CD4-positive, alpha-beta T cell treated with Interleukin-17A for 4 hours (primary cell): ENCODE data around the gene BBC3.
"Not testable (repeated sequence)": the region's sequence is repeated elsewhere in the genome, so short reads cannot be mapped to it uniquely, and the experiment has no call there.

Experiments used
- DNase-seq: peaks from one replicate; pipeline ENCODE4 v3.0.0-alpha.2; 2020; ENCODE audit warnings: mixed read lengths

The BBC3 gene, protein sequence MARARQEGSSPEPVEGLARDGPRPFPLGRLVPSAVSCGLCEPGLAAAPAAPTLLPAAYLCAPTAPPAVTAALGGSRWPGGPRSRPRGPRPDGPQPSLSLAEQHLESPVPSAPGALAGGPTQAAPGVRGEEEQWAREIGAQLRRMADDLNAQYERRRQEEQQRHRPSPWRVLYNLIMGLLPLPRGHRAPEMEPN

DNA sequence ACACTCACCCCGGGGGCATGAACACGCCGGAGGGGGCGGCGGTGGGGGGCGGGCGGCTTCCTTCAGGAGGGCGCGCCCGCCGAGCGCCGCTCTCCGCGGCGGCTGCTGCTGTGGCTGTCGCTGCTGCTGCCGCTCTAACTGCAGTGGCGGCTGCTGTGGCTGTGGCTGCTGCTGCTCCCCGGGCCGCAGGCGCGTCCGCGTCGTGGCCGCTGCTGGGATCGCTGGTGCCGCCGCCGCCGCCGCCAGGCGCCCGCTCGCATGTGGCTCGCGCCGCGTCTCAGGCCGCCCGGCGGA is at the start of gene BBC3:
BBC3 (minus strand) TSS at position 279 of the 294 bp plus-strand sequence. CDS start 2,768 bp downstream, outside the sequence.
- no peak for DNase-seq

DNA sequence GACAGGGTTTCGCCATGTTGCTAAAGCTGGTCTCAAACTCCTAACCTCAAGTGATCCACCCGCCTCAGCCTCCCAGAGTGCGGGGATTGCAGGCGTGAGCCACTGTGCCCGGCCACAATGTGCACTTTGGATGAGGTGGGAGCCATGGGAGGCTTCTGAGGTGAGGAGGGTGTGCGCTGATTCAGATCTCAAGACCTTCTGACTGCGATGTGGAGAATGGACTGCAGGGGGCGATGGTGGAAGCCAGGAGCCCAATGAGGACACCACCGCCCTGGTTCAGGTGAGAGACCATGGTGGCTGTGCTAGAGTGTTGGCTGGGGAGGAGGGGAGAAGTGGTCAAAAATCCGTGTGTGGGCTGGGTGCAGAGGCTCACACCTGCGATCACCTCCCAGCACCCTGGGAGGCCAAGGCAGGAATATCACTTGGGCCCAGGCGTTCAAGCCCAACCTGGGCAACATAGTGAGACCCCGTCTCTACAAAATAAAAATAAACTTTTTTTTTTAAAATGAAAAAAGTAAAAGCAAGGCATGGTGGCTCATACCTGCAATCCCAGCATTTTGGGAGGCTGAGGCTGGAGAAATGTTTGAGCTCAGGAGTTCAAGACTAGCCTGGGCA is 49.3 kb upstream of the BBC3 start:
- peak; percentile 65 for DNase-seq

DNA sequence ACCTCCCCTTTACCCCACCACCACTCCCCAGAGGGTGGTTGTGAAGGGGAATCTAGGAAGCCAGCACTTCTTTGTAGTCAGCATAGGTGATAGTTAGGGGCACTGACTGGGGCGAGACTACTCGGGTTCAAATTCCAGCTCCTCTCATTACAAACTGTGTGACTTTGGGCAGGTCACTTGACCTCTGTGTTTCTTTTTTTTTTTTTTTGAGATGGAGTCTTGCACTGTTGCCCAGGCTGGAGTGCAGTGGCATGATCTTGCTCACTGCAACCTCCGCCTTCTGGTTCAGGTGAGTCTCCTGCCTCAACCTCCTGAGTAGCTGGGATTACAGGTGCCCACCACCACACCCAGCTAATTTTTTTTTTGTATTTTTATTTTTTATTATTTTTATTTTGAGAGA is 45.5 kb upstream of the BBC3 start:
- not testable (repeated sequence) for DNase-seq

DNA sequence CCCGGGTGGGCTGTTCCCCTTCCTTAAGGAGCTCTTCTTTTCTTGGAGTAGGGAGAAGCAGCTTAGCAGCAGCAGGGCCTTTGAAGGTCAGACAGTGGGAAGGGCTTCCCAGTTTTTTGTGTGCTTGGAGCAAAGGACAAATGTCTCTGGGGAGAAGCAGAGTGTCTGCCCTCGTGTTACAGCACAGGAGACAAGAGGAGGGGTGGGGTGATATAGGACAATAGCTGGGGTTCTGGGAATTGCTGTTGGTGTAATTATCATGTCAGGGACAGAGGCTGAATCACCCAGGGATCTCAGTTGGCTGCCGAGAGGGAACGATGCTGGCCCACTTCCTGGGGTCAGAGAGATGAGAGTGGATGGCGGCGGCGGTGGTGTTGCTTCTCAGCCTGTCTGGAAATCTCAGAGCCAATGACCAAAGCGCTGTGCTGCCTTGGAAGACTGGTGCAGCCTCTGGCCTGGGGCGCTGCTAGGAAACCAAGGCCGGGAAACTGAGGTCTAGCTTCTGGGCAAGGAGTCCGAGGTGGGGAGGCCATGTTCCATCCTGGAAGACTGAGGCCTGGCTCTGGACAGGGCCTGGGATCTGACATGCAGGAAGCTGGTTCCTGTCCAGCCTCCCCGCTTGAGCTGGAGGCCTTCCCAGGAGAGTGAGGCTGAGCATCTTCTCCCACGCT is 44.9 kb upstream of the BBC3 start:
- no peak for DNase-seq

DNA sequence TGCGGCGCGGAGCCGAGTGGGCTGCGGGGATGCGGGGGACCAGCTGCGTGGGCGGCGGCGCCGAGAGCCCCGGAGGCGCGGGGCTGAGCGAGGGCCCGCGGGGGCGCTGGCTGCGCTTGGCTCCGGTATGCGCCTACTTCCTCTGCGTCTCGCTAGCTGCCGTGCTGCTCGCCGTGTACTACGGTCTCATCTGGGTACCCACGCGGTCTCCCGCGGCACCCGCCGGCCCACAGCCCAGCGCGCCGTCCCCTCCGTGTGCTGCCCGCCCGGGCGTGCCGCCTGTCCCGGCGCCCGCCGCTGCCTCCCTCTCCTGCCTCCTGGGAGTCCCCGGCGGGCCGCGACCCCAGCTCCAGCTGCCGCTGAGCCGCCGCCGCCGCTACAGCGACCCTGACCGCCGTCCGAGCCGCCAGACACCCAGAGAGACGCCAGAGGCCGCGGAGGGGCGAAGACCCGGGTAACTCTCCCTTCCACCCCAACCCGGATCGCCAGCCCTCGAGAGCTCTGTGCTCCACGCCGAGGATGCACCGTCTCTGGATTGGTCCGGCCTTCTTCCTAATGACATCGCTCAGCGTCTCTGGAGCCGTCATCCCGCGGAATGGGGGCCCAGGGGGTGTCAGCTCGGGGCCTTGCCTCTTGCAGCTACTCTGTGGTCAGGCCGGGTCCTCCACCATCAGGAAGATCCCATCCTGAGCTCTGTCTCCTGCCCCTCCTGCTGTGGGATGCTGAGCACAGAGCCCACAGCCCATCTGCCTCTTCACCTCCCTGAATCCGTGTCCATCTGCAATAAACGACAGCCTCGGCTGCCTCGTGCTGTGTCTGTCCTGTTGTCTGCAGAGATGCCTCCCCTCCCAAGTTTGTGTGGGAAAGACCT is 44.1 kb upstream of the BBC3 start:
- peak; percentile 16 for DNase-seq

DNA sequence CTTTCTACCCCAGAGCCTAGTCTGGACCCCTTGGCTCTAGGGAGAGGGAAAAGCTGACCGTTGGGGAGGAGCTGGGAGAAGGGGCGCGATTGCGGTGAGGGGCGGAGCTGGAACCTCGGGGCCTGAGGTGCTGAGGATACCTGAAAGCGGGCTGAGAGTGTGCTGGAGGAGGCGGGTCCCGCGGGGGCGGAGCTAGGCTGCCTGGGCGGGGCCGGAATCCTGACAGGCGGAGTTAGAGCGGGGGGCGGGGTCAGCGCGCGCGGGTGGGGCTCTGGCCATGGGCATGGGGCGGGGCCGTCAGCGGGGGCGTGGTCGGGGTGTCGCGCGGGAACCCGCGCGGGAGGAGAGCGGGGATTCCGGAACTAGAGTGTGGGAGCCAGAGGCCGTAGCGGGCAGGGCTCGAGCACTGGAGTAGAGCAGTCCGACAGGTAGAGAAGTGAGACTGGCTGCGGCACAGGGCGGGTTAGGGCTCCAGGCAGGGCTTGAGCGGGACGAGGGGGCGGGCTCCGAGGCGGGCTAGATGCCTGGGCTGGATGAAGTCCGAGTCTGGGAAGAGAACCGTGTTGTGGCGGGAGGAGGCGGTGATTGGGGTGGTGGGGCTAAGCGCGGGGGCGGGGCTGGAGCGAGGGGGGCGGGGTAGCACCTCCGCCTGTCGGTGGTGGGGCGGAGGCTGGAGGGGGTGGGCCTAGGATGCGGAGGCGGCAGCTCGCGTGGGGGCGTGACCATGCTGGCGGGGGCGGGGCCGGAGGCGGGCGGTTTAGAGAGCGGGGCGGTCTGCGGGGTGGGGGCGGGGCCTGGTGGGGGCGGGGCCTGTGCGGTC is 43.3 kb upstream of the BBC3 start, which contains the start of gene INAFM1:
INAFM1 (plus strand) TSS at position 815 of the 820 bp plus-strand sequence. CDS start 35 bp downstream, outside the sequence.
- DNase-seq, result peak; percentile 100

DNA sequence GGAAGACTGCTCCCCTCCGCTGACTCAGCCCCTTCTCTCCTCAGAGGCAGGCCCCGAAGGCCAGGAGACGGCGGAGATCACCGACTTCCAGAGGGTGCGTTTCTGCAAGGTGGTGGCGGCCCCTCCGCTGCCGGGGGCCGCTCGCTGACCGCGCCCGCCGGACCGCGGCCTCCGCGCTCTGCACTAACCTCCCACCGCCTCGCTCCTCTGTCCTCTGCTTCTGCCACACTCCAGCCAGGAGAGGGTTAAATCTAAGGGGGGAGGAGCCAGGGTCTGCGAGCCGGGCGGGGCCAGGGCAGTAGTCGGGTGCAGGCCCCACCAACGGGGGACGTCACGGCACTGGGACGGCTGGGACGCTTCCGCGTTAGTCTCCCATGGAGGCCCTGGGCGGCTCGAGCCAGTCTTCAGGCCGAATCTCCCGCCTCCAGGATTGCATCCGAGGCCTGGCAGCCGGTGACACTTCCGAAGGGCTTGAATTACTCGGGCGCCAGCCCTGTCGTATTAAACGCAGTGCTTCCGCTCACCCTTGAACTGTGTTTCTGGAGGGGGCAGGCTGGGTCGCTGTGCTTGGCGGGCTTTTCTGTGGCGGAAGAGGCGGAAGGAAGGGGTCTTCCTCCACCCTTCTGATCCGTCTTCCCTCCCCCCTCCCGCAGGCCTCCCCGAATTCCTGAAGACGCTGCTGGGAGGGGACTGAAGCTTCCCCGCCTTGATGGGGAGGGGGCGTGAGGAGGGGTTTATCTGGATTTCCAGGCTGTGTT is 42.5 kb upstream of the BBC3 start:
- peak; percentile 92 for DNase-seq

DNA sequence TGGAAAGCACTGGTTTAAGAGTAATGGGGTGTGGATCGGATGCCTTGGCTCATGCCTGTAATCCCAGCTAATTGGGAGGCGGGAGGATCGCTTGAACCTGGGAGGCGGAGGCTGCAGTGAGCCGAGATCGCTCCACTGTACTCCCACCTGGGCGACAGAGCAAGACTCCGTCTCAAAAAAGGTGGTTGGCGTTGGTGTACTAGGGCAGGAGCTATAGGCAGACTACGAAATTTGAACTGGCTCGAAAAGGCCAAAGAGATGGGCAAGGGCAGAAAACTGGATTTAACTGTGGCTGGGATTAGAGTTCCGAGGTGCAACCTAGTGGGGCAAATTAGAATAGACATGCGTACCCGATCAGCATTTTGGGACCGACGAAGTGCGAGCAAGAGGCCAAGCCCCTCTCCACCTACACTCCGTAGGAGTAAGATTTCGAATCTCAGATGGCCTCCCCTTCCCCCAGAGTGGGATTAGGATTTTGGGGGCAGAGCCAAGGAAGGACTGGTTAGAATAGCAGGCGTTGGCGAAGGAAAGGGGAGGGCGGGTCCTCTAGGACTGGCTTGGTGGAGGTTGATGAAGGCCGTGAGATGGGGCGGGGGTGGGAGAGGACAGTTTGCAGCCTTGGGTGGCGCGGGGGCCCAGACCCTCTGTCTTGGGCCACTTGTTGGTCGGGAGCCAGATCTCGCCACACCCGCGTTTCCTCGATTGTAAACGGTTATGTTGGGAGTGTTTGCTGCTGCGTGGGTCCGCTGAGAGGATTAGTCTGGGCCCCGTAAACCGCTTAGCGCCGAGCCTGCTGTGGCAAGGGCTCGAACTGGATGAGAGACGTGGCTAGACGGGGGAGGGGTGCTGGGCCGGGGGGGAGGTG is 41.7 kb upstream of the BBC3 start:
- peak; percentile 78 for DNase-seq

DNA sequence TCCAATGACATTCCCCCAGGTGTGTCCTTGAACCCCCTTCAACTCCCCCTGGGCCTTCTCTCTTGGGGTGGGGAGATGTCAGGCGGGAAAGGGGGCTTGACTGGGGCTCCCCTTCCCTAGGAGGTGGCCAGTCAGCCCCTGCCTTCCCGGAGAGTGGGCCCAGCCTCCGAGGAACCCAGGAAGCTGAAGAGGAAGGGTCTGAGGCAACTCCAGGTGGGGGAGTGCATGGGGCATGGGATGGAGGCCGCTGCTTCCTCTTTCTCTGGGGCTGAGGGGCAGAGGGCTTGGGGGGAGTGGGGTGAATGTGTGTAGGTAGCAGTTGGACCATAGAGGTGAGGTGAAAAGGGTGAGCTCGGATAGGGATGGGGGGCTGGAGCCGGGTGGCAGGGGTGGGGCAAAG is 41.0 kb upstream of the BBC3 start:
- no peak for DNase-seq

DNA sequence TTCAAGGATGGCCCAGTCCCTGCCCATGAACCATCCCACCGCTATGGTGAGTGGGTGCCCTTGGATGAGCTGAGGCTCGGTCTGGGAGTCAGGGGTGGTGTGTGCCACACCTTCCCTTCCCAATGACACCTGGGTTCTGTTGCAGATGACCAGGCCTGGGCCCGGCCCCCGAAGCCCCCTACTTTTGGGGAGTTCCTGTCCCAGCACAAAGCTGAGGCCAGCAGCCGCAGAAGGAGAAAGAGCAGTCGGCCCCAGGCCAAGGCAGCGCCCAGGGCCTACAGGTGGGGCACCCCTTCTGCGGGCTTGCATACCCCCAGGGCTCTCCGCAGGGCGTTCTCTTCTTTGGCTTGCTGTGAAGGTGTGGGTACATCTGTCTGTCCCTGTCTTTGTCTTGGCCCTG is 39.4 kb upstream of the BBC3 start:
- DNase-seq, result no peak

DNA sequence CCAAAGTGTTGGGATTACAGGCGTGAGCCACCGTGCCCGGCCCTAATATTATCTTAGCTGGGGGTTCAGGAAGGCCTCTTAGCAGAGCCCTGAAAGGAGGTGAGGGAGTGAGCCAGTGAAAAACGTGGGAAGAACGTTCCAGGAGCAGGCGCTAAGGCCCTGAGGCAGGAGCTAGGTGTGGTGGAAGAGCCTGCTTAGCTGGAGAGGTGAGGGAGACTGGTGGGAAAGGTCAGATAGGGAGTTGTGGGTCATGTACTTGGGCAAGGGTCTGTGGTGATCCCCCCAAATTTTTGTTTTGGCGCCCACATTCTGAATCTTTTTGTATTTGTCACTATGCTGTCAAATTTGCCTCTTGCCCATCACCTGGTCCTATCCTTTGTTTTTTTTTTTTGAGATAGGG is 38.6 kb upstream of the BBC3 start:
- no peak for DNase-seq

DNA sequence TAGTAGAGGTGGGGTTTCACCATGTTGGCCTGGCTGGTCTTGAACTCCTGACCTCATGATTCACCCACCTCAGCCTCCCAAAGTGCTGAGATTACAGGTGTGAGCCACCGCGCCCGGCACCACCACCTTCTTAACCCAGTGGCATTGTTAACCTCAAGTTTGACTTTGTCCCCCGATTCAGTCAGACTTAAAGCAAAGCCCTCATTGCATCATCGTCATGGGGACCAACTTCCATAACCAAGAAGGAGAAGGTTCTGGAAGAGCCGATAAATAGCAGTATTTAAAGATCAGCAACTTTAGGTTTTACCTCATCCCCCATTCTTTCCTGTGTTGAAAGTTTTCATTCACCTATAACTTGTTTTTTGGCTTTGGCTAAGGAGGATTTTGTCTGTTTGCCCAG is 37.0 kb upstream of the BBC3 start:
- no peak for DNase-seq

DNA sequence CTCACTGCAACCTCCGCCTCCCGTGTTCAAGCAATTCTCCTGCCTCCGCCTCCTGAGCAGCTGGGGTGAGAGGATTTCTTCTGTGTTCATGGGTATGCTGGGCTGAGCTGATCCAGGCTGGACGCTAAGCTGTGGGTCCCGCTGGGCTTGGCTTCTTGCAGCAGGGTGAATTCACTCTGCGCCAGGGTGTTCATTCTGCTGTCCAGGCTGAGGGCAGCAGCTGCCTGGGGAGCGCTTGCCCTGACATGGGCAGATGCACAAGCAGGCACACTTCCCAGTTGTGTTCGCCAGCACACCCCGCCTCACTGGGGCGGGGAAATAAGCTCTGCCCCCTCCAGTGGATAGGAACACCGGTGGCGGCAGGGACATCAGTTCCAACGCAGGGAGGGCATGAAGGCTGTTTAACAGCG is 36.4 kb upstream of the BBC3 start:
- DNase-seq, result no peak

DNA sequence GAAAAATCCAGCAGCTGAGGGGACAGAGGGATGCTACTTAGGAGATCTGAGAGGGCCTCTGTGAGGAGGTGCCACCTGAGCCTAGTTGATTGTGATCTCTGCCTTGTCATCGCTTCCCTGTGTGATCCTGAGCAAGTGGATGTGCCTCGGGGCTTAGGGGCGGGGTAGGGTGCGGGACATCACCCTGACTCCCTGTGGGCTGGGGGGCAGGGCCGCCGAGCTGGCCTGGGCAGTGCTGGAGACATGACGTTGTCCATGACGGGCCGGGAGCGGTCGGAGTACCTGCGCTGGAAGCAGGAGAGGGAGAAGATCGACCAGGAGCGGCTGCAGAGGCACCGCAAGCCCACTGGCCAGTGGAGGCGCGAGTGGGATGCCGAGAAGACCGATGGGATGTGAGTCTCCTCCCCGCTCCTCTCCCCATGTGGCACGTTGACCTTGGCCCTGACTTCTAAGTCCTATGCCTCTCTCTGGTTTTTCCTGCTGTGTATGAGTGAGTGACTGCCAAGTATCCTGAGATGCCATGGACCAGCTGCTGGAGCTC is 35.5 kb upstream of the BBC3 start:
- DNase-seq, result no peak

DNA sequence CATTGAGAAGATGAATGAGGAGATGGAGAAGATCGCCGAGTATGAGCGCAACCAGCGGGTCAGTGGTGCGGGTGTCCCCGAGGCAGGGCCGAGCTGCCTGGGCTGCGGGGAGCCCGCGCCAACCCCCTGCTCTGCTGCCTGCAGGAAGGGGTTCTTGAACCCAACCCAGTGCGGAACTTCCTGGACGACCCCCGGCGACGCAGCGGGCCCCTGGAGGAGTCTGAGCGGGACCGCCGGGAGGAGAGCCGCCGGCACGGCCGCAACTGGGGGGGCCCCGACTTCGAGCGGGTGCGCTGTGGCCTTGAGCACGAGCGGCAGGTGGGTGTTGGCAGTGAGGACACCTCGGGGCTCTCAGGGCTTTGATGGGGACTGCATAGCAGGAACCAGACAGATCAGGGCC is 33.6 kb upstream of the BBC3 start:
- no peak for DNase-seq

DNA sequence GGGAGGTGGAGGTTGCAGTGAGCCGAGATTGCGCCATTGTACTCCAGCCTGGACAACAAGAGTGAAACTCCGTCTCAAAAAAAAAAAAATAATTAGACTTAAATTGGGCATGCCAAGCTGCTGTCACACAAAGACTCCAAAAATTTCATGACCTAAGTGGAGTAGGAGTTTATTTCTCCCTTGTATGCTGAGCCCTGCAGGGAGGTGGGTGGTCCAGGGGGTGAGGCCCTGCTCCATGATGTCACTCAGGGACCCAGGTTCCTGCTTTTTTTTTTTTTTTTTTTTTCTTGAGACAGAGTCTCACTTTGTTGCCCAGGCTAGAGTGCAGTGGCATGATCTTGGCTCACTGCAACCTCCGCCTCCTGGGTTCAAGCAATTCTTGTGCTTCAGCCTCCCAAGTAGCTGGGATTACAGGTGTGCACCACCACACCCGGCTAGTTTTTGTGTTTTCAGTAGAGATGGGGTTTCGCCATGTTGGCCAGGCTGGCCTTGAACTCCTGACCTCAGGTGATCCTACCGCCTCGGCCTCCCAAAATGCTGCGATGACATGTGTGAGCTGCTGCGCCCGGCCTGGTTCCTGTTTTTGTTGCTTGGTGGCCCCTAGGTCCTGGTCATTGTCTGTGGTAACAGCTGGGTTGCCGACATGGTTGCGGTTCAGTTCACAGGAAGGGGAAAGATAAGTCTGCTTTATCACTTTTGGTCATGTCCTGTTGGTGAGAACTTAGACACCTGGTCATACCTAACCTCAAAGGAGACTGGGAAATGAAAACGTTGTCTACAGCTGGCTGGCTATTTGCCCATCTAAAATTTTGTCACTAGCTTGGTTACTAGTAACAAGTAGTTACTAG is 31.2 kb upstream of the BBC3 start:
- not testable (repeated sequence) for DNase-seq

DNA sequence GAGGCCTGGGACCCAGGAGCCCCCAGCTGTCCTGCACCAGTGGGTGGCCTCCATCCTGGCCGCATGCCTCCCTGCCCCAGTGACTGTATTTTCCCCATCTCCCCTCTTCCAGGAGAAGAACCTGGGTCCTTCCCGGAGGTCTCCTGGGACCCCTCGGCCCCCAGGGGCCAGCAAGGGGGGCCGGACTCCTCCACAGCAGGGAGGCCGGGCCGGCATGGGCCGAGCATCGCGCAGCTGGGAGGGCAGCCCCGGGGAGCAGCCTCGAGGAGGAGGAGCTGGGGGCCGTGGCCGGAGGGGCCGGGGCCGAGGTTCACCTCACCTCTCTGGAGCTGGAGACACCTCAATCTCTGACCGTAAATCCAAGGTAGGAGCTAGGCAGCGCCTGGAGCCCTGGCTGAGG is 29.5 kb upstream of the BBC3 start:
- DNase-seq, result no peak

DNA sequence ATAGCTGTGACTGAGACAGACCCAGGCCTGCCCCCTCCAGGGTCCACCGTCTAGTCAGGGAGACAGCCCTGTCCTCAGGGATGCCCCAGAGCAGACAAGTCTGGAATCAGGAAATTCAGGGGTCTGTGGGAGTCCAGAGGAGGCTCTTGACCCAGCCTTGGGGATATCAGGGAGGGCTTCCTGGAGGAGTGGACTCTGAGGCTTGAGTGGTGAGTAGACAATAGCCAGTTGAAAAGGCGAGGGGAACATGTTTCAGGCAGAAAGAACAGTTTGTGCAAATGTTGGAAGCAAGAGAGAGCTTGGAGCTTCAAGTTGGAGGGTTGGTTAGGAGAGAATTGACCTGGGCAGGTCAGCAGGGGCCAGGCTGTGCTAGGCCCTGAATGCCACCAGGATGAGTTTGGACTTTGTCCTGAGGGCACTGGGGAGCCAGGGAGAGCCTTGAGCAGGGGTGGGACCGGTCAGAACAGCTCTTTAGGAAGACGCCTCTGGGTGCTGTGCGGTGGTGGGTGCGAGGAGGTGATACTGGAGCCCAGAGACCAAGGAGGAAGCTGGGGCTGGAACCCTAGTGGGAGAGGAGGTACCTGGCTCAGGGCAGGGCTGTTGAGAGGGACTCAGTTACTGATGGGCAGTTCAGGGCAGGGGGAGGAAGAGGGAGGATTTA is 28.0 kb upstream of the BBC3 start:
- no peak for DNase-seq

DNA sequence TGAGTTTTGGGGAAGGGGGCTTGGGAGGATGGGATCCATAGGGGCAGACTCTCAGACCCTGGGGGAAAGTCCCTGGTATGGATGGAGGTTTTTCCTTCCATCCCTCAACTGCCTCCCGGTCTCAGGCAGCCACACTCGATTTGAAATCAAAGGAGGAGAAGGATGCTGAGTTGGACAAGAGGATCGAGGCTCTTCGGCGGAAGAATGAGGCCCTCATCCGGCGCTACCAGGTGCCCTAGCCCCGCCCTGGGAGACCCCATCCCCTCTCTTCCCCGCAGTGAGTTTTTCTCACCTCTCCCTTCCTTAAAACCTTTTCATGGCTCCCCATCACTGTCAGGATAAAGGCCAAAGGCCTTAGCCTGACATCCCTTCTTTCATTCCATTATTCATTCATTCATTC is 27.4 kb upstream of the BBC3 start:
- no peak for DNase-seq
